Ovary (tissue), 9 donors: ENCODE results near the gene FOXP1. TPM values are rescaled to one million over a fixed set of nuclear protein-coding genes. Genes with fewer than 3 reads are reported as not detected.
A peak's percentile ranks its signal among the peaks of the same experiment; 100 is the strongest.

Source experiments
- DNase-seq, 5 donors: peaks; one replicate each; pipeline ENCODE4 v3.0.0-alpha.2; 2019 to 2020
- H3K27ac ChIP-seq, 2 donors: fragments of 200-600 bp; one replicate each; pipeline versions ENCODE4 v1.5.1 to v1.8.0; 2019 to 2022
- H3K27me3 ChIP-seq: fragments of 200-600 bp; one replicate; pipeline ENCODE4 v1.8.0; 2022
- H3K36me3 ChIP-seq: fragments of 200-600 bp; sonication (generic); one replicate; pipeline ENCODE4 v1.5.1; 2019
- H3K4me1 ChIP-seq: one replicate; pipeline ENCODE4 v1.8.1; 2013; ENCODE audit warnings: mild to moderate bottlenecking, moderate library complexity; ENCODE audit not compliant: insufficient read depth
- H3K4me3 ChIP-seq: fragments of 200-600 bp; sonication (generic); one replicate; pipeline ENCODE4 v1.5.1; 2017
- H3K9me3 ChIP-seq, 2 donors: fragments of 200-600 bp in 1 of 2; sonication (generic) in 1 of 2; one replicate each; pipeline versions ENCODE4 v1.5.1 to v1.8.1; 2013 to 2019; ENCODE audit warnings: mild to moderate bottlenecking in 1 of 2, moderate library complexity in 1 of 2
- CTCF ChIP-seq, 3 donors: fragments of 450-650 bp in 2 of 3; fragments of 200-600 bp in 1 of 3; IDR thresholded peaks; one replicate each; pipeline versions ENCODE4 v1.5.1 to v1.8.0; 2016 to 2022; ENCODE audit warnings: antibody characterized with exemption in 3 of 3, mild to moderate bottlenecking in 1 of 3
- EP300 ChIP-seq: sonication (generic); formaldehyde crosslinking; IDR thresholded peaks from one replicate; pipeline ENCODE4 v1.6.1; 2017; ENCODE audit warnings: antibody characterized with exemption
- POLR2A ChIP-seq: fragments of 450-650 bp; IDR thresholded peaks from one replicate; pipeline ENCODE4 v1.6.1; 2017; ENCODE audit warnings: antibody characterized with exemption, mild to moderate bottlenecking, moderate library complexity
- WGBS, 3 donors: extraction: QIAGEN DNeasy Blood & Tissue Kit in 1 of 3; methylation state at CpG; one replicate each; pipeline versions ENCODE4 v1.1.5 to v1.1.7; 2013 to 2017; 5-methylcytosine and 5-hydroxymethylcytosine counted together
- intact Hi-C, 4 donors: fragments of 100-400 bp; cut with DNase I; formaldehyde crosslinking; loops; one replicate each; pipeline versions ENCODE4 v1.11.0 to v1.15.1; 2022 to 2023
- polyA plus RNA-seq, 2 donors: library from polyadenylated mRNA; stranded (reverse); fragments of 200-250 nt in 1 of 2; fragments of 350-450 nt in 1 of 2; fragmentation: Illumina TruSeq in 1 of 2; extraction: RNeasy Lipid Tissue Mini Kit (QIAGEN cat#74804) in 1 of 2; gene quantifications; one replicate each; pipeline ENCODE4 v1.2.3, GENCODE V29; 2013 to 2014
- total RNA-seq, 7 donors: library from RNA; depleted of rRNA in 2 of 7; stranded (reverse); fragments of >200 nt in 2 of 7; fragmentation: NEBNext Ultra II Directional in 3 of 7; extraction: Animal tissue kit (Norgen Biotek cat#: 25700) in 3 of 7; gene quantifications; one replicate each; pipeline versions ENCODE4 v1.1.0 to v1.2.4, GENCODE V29; 2016 to 2023
- donor health status: DM: no; HTN: no; CAD: no; lungs with moderate emphysema.
- donor health status: DM: no; HTN: no; CAD: no.
- donor health status: Bipolar disorder and iron deficiency.
- donor health status: DM: yes; HTN: yes; CAD: no.
- donor health status: DM: no; HTN: no; CAD: no.
- donor health status: DM: yes; HTN: yes; CAD: no.

Gene FOXP1
- total and polyA plus RNA-seq, 9 donors, result 31.7 to 126 (median 114) TPM

GRCh38 chr3:71172951-71173350, 410.6 kb downstream of the FOXP1 start:
- Histone ChIP-seq H3K27ac (no peak overlapping the region), H3K9me3 (no peaks in the 10 kb centered on the region), H3K27me3 (no peaks in the 10 kb centered on the region), H3K36me3 (no peaks in the 10 kb centered on the region), H3K4me1 (peaks cover 5% of the 10 kb centered on the region), H3K4me3 (no peak overlapping the region)
- DNase-seq, result no peak
- no peak for TF ChIP-seq POLR2A
- TF ChIP-seq EP300, result no peak
- no peak for TF ChIP-seq CTCF (IDR thresholded peaks at IDR 0.05)
- WGBS, 3 donors, result 71 to 92% (median 88%) methylated on average over 2 of the region's 2 CpGs
- intact Hi-C loops, result no loop called here

- intact Hi-C loops, result no loop called here
- TF ChIP-seq EP300 (no peak), POLR2A (no peak), CTCF (IDR thresholded peaks at IDR 0.05) (no peak)
- peaks cover 5% of the 10 kb centered on the region for H3K4me1 ChIP-seq
Measured at GRCh38 chr3:71172189-71172588, 411.3 kb downstream of the FOXP1 start.

GRCh38 chr3:71171247-71171646, 412.3 kb downstream of the FOXP1 start:
- no peak for TF ChIP-seq POLR2A
- TF ChIP-seq EP300, result no peak
- TF ChIP-seq CTCF (IDR thresholded peaks at IDR 0.05), result no peak
- H3K9me3 ChIP-seq, result no peaks in the 10 kb centered on the region
- peaks cover 10% of the 10 kb centered on the region for H3K4me1 ChIP-seq
- no peaks in the 10 kb centered on the region for H3K36me3 ChIP-seq
- H3K27me3 ChIP-seq, result no peaks in the 10 kb centered on the region
- H3K4me3 ChIP-seq, result no peak overlapping the region
- no peak for DNase-seq
- H3K27ac ChIP-seq, result no peak overlapping the region
- 89 to 96% (median 94%) methylated on average over 7 of the region's 7 CpGs for WGBS, 3 donors
- intact Hi-C loops, result no loop called here

More at GRCh38 chr3:71172189-71172588, 411.3 kb downstream of the FOXP1 start:
- Histone ChIP-seq H3K9me3 (no peaks in the 10 kb centered on the region), H3K27ac (no peak overlapping the region), H3K4me3 (no peak overlapping the region), H3K27me3 (no peaks in the 10 kb centered on the region), H3K36me3 (no peaks in the 10 kb centered on the region)
- 82 to 90% (median 85%) methylated on average over 3 of the region's 3 CpGs for WGBS, 3 donors
- no peak for DNase-seq

GRCh38 chr3:71168880-71169411, 414.6 kb downstream of the FOXP1 start:
- Histone ChIP-seq H3K27me3 (no peaks in the 10 kb centered on the region), H3K27ac (peak overlapping the region in 1 of 2 donors; percentile 89), H3K36me3 (no peaks in the 10 kb centered on the region), H3K4me1 (peaks cover 16% of the 10 kb centered on the region), H3K4me3 (no peak overlapping the region), H3K9me3 (no peaks in the 10 kb centered on the region)
- intact Hi-C loops, result loop anchor here in 2 of 4 donors (5.0 kb wide), 1 partner anchor 37 kb away; no protein-coding TSS in a partner anchor
- WGBS, 3 donors, result 9 to 25% (median 10%) methylated on average over 11 of the region's 11 CpGs
- peak in 2 of 5 donors; percentile 20 to 37 for DNase-seq
- no peak for TF ChIP-seq POLR2A
- TF ChIP-seq EP300, result no peak
- TF ChIP-seq CTCF (IDR thresholded peaks at IDR 0.05), result no peak
